Measurements from ENCODE around the gene RGR. TPM values are rescaled to one million over a fixed set of nuclear protein-coding genes. Genes with fewer than 3 reads are reported as not detected.

The RGR gene
- total and polyA plus RNA-seq, 11 donors = 0.04 to 2.0 (median 0.38) TPM; not detected in 6

- intact Hi-C loops (cut with DNase I) = loop anchor here in 5 of 10 donors (5.0 to 10.0 kb wide), 4 partner anchors 91 to 276 kb away; no protein-coding TSS in a partner anchor
- Histone ChIP-seq H3K27me3 (peaks cover 0 to 39% (median 0%) of the 10 kb centered on the region in 9 donors), H3K36me3 (no peaks in the 10 kb centered on the region), H3K9me3 (no peaks in the 10 kb centered on the region), H3K4me1 (peaks cover 0 to 14% (median 3%) of the 10 kb centered on the region in 12 donors), H3K27ac (no peak overlapping the region), H3K4me3 (no peak overlapping the region)
- 73 to 88% (median 84%) methylated on average over 7 of the region's 7 CpGs for WGBS, 4 donors
- DNase-seq = no peak
- TF ChIP-seq POLR2A (IDR thresholded peaks at IDR 0.05) (no peak), CTCF (IDR thresholded peaks at IDR 0.05) (no peak)
- ATAC-seq = no peak
Observed at GRCh38 chr10:84261236-84261915, 16.5 kb downstream of the RGR start.

GRCh38 chr10:84262190-84262956, 17.5 kb downstream of the RGR start:
- peaks cover 0 to 32% (median 0%) of the 10 kb centered on the region in 9 donors for H3K27me3 ChIP-seq
- TF ChIP-seq CTCF (IDR thresholded peaks at IDR 0.05) (no peak), POLR2A (IDR thresholded peaks at IDR 0.05) (no peak)
- peaks cover 0 to 7% (median 2%) of the 10 kb centered on the region in 12 donors for H3K4me1 ChIP-seq
- 68 to 77% (median 70%) methylated on average over 13 of the region's 13 CpGs for WGBS, 4 donors
- no peak for DNase-seq
- intact Hi-C loops (cut with DNase I) = loop anchor here in 5 of 10 donors (2.0 to 10.0 kb wide), 5 partner anchors 90 to 275 kb away; no protein-coding TSS in a partner anchor
- no peak for ATAC-seq
- H3K4me3 ChIP-seq = no peak overlapping the region
- no peaks in the 10 kb centered on the region for H3K9me3 ChIP-seq
- H3K27ac ChIP-seq = no peak overlapping the region
- no peaks in the 10 kb centered on the region for H3K36me3 ChIP-seq

GRCh38 chr10:84263716-84264115, 18.9 kb downstream of the RGR start:
- H3K27me3 ChIP-seq = peaks cover 0 to 20% (median 0%) of the 10 kb centered on the region in 9 donors
- peaks cover 0 to 7% (median 2%) of the 10 kb centered on the region in 12 donors for H3K4me1 ChIP-seq
- no peak for ATAC-seq
- H3K27ac ChIP-seq = no peak overlapping the region
- WGBS, 4 donors = 78 to 88% (median 80%) methylated on average over 5 of the region's 5 CpGs
- no peaks in the 10 kb centered on the region for H3K36me3 ChIP-seq
- H3K4me3 ChIP-seq = no peak overlapping the region
- TF ChIP-seq CTCF (IDR thresholded peaks at IDR 0.05) = no peak
- intact Hi-C loops (cut with DNase I) = loop anchor here in 9 of 10 donors (1.0 to 10.0 kb wide), 10 partner anchors 89 to 275 kb away; no protein-coding TSS in a partner anchor
- no peak for DNase-seq
- H3K9me3 ChIP-seq = no peaks in the 10 kb centered on the region

- ATAC-seq = peak; percentile 69 to 95 (median 90)
- DNase-seq = peak in 4 of 5 donors; percentile 52 to 68 (median 60)
- Histone ChIP-seq H3K4me1 (peaks cover 0 to 7% (median 2%) of the 10 kb centered on the region in 12 donors), H3K27me3 (peaks cover 0 to 13% (median 0%) of the 10 kb centered on the region in 9 donors), H3K9me3 (no peaks in the 10 kb centered on the region), H3K36me3 (no peaks in the 10 kb centered on the region), H3K4me3 (no peak overlapping the region), H3K27ac (no peak overlapping the region)
- 2 to 6% (median 3%) methylated on average over 11 of the region's 11 CpGs for WGBS, 4 donors
- intact Hi-C loops (cut with DNase I) = loop anchor here (1.0 to 10.0 kb wide), 11 partner anchors 68 to 274 kb away; no protein-coding TSS in a partner anchor
- no peak for TF ChIP-seq POLR2A (IDR thresholded peaks at IDR 0.05)
- TF ChIP-seq CTCF (IDR thresholded peaks at IDR 0.05) = peak; percentile 84 to 96 (median 92)
Observed at GRCh38 chr10:84264611-84265141, 19.8 kb downstream of the RGR start.

All from heart left ventricle (tissue), 16 donors.